Endodermal cell (in vitro differentiated cells): ENCODE measurements around the gene SUFU. TPM values are rescaled to one million over a fixed set of nuclear protein-coding genes. Genes with fewer than 3 reads are reported as not detected.
A peak's percentile ranks its signal among the peaks of the same experiment; 100 is the strongest.
"Not testable (repeated sequence)": the region's sequence is repeated elsewhere in the genome, so short reads cannot be mapped to it uniquely, and the experiment has no call there.

ENCODE experiments used
- DNase-seq: peaks from one replicate; pipeline ENCODE4 v3.0.0-alpha.2; 2017
- H3K27ac ChIP-seq: 2 replicates; pipeline ENCODE4 v1.5.1; 2013; ENCODE audit warnings: mild to moderate bottlenecking, low read depth, low read length, moderate library complexity
- H3K27me3 ChIP-seq: 2 replicates; pipeline ENCODE4 v1.6.1; 2013; ENCODE audit warnings: mild to moderate bottlenecking, low read length, moderate library complexity; ENCODE audit not compliant: insufficient read depth, control insufficient read depth, poor library complexity, severe bottlenecking
- H3K36me3 ChIP-seq: 2 replicates; pipeline ENCODE4 v1.7.0; 2013; ENCODE audit warnings: mild to moderate bottlenecking, low read length, moderate library complexity; ENCODE audit not compliant: control insufficient read depth, insufficient read depth
- H3K4me1 ChIP-seq: one replicate; pipeline ENCODE4 v1.7.0; 2013; ENCODE audit warnings: low read length; ENCODE audit not compliant: control insufficient read depth, insufficient read depth
- H3K4me3 ChIP-seq: 2 replicates; pipeline ENCODE4 v1.5.1; 2013; ENCODE audit warnings: mild to moderate bottlenecking, low read length, moderate library complexity
- H3K9ac ChIP-seq: 2 replicates; pipeline ENCODE4 v1.6.1; 2013; ENCODE audit warnings: mild to moderate bottlenecking, low read length, moderate library complexity; ENCODE audit not compliant: poor library complexity, severe bottlenecking; ENCODE audit errors: extremely low read depth
- H3K9me3 ChIP-seq: 2 replicates; pipeline ENCODE4 v1.6.1; 2013; ENCODE audit warnings: mild to moderate bottlenecking, low read length, moderate library complexity; ENCODE audit not compliant: control insufficient read depth
- H3K27ac Mint-ChIP-seq: 2 replicates; pipeline ENCODE4 v1.8.0; 2020; ENCODE audit warnings: mixed read lengths
- H3K27me3 Mint-ChIP-seq: 2 replicates; pipeline ENCODE4 v1.8.0; 2021; ENCODE audit warnings: mild to moderate bottlenecking, mixed read lengths; ENCODE audit not compliant: insufficient read depth
- H3K36me3 Mint-ChIP-seq: 2 replicates; pipeline ENCODE4 v1.8.0; 2020; ENCODE audit warnings: low read depth, mixed read lengths
- H3K4me1 Mint-ChIP-seq: 2 replicates; pipeline ENCODE4 v1.8.0; 2020; ENCODE audit warnings: mixed read lengths
- H3K4me3 Mint-ChIP-seq: 2 replicates; pipeline ENCODE4 v1.8.0; 2020; ENCODE audit warnings: mild to moderate bottlenecking, moderate library complexity, mixed read lengths
- H3K9me3 Mint-ChIP-seq: 2 replicates; pipeline ENCODE4 v1.8.0; 2020; ENCODE audit warnings: mild to moderate bottlenecking, mixed read lengths
- CTCF ChIP-seq: fragments of 200-600 bp; sonication (generic); conservative IDR thresholded peaks from 2 replicates; pipeline ENCODE4 v1.5.0; 2021; ENCODE audit warnings: antibody characterized with exemption, mild to moderate bottlenecking
- WGBS, 2 experiments: methylation state at CpG; one replicate each; pipeline versions ENCODE4 v1.1.5 to v1.1.7; 2013; ENCODE audit warnings: missing lambda C conversion rate in 2 of 2, mixed read lengths in 1 of 2; ENCODE audit not compliant: insufficient coverage in 1 of 2, insufficient read length in 1 of 2; 5-methylcytosine and 5-hydroxymethylcytosine counted together
- total RNA-seq, 2 donors: library from RNA; stranded (reverse); fragmentation: NEBNext Ultra II Directional in 1 of 2; extraction: Animal tissue kit (Norgen Biotek cat#: 25700) in 1 of 2; gene quantifications; 2 replicates in 1 of 2; 3 replicates in 1 of 2; pipeline ENCODE4 v1.2.1, GENCODE V29; 2021

Gene SUFU
- total RNA-seq, 2 donors from 2014 or later = 19.1 to 20.6 TPM

- Histone ChIP-seq H3K9me3 (no peaks in the 10 kb centered on the region), H3K36me3 (no peaks in the 10 kb centered on the region), H3K27me3 (no peaks in the 10 kb centered on the region), H3K9ac (no peak overlapping the region), H3K4me1 (no peaks in the 10 kb centered on the region), H3K4me3 (no peak overlapping the region), H3K27ac (no peak overlapping the region)
- no peak for TF ChIP-seq CTCF
- Mint-ChIP-seq H3K36me3 (no peaks in the 10 kb centered on the region), H3K4me1 (peaks cover 8% of the 10 kb centered on the region), H3K27ac (no peak overlapping the region), H3K4me3 (no peak overlapping the region), H3K9me3 (no peaks in the 10 kb centered on the region), H3K27me3 (no peaks in the 10 kb centered on the region)
- 93 to 96% methylated on average over 7 to 9 of the region's 9 CpGs for WGBS, 2 experiments
- no peak for DNase-seq
Measured at GRCh38 chr10:102665904-102666509, 162.2 kb downstream of the SUFU start.

- H3K4me1 ChIP-seq, DNase-seq, H3K4me3 Mint-ChIP-seq, H3K36me3 ChIP-seq, H3K36me3 Mint-ChIP-seq, H3K27me3 Mint-ChIP-seq, H3K9me3 Mint-ChIP-seq, H3K9me3 ChIP-seq, H3K27me3 ChIP-seq, H3K4me1 Mint-ChIP-seq, H3K4me3 ChIP-seq, H3K9ac ChIP-seq: not testable (repeated sequence)
- H3K27ac ChIP-seq = peak overlapping the region; percentile 55
- WGBS, 2 experiments = 100% methylated on average over 2 of the region's 4 CpGs; no CpG with 5 or more reads in 1 of the 2 experiments
- H3K27ac Mint-ChIP-seq = peak overlapping the region; percentile 58
Measured at GRCh38 chr10:102667411-102667810, 163.6 kb downstream of the SUFU start.

GRCh38 chr10:102668326-102669107 is 164.7 kb downstream of the SUFU start:
- H3K9ac ChIP-seq = no peak overlapping the region
- H3K4me3 ChIP-seq = no peak overlapping the region
- H3K4me3 Mint-ChIP-seq = no peak overlapping the region
- no peak overlapping the region for H3K27ac Mint-ChIP-seq
- H3K27ac ChIP-seq = no peak overlapping the region
- H3K4me1 ChIP-seq = no peaks in the 10 kb centered on the region
- peaks cover 12% of the 10 kb centered on the region for H3K4me1 Mint-ChIP-seq
- no peak for TF ChIP-seq CTCF
- no peaks in the 10 kb centered on the region for H3K27me3 Mint-ChIP-seq
- H3K36me3 Mint-ChIP-seq = no peaks in the 10 kb centered on the region
- H3K27me3 ChIP-seq = no peaks in the 10 kb centered on the region
- peak; percentile 44 for DNase-seq
- H3K36me3 ChIP-seq = no peaks in the 10 kb centered on the region
- H3K9me3 Mint-ChIP-seq = no peaks in the 10 kb centered on the region
- 66 to 91% methylated on average over 3 to 9 of the region's 10 CpGs for WGBS, 2 experiments
- no peaks in the 10 kb centered on the region for H3K9me3 ChIP-seq
